Glomerular visceral epithelial cell (primary cell): ENCODE results near the gene AMPD3.

Source experiments
- DNase-seq: peaks from one replicate; pipeline ENCODE4 v3.0.0-alpha.2; 2016; ENCODE audit errors: extremely low spot score

AMPD3 gene

DNA sequence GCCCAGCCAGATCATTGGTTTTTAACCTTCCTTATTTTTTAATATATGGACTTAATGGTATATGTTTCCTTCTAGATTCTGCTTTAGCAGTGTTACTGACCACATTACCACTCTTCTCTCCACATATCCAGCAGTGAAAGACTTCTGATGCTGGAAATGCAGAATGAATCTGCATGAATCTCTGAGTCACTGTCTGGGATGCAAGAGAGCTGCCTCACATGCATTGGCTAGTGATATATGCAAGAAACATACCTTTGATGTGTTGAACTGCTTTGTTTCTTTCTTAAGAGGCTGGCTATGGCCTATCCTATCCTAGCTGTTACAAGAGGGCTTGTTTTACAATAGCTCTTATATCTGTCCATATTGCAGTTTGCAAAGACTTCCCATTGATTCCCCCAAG, 16.6 kb upstream of the AMPD3 start:
- no peak for DNase-seq

DNA sequence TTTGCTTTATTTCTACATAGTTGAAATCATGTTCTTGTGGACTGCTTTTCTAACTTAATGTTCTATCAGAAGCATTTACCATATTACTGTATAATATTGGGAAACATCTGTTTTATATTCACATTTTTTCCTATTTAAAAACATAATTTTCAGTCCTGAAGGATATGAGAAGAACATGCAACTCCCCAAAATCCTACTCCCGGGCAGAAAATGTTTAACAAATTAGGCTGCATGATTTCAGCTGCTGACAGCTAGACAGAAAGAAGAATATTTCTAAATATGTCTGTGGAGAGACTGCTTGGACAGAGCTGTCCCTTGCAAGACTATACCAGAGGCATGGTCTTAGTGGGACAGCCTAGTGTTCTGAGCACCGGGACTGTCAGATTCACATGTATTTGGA, 15.7 kb upstream of the AMPD3 start:
- no peak for DNase-seq

DNA sequence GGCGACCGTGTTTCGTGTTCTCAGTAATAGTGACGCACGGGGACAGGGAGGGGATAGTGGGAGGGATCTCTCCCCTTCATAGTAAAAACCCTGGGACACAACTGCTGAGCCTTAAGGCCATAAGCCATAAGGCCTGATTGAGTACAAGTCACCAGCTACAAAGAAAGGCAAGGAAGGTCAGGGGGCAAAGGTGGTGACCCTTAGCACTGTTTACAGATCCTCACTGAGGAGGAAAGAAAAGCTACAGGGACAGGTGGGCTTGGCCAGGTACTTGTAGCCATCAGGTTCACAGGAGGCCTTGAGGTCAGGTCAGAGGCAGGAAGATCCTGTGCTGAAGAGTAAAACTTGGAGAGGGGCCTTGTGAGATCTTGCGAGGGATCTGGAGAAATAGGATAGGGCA, 15.1 kb upstream of the AMPD3 start:
- no peak for DNase-seq

DNA sequence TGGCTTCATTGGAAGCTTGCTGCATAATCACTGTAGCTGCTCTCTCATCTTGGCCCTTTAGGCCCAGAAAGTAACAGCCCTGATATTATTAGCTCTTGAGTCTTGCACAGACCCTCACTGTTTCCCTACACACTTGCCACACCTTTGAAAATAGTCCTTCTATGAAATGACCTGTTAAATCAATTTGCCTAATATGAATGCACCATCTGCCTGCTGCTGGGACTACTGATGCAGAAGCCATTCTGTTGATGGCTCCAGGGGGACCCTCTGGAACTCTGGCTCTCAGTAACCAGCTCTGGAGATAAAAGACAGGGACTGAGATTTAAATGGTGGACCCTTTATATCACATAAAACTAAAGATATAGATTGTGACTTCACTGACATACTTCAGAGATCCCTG, 14.7 kb upstream of the AMPD3 start:
- no peak for DNase-seq

DNA sequence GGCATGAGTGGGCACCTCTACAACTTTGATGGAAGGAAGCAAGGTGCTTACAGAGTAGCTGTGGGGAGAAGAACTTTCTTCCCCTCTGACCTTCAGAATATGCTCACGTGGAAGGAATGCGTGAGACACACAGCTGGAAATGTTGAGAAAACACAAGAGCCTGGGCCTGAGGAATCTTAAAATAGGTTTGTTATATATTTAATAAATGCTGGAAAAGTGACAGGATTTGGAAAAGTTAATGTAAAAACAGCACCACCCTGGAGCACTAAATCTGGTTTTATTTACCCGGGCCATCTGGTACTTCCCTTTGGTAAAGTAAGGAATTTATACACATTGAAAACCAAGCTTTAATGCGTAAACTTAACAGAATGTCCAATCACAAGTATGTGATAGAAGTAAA, 14.0 kb upstream of the AMPD3 start:
- no peak for DNase-seq

DNA sequence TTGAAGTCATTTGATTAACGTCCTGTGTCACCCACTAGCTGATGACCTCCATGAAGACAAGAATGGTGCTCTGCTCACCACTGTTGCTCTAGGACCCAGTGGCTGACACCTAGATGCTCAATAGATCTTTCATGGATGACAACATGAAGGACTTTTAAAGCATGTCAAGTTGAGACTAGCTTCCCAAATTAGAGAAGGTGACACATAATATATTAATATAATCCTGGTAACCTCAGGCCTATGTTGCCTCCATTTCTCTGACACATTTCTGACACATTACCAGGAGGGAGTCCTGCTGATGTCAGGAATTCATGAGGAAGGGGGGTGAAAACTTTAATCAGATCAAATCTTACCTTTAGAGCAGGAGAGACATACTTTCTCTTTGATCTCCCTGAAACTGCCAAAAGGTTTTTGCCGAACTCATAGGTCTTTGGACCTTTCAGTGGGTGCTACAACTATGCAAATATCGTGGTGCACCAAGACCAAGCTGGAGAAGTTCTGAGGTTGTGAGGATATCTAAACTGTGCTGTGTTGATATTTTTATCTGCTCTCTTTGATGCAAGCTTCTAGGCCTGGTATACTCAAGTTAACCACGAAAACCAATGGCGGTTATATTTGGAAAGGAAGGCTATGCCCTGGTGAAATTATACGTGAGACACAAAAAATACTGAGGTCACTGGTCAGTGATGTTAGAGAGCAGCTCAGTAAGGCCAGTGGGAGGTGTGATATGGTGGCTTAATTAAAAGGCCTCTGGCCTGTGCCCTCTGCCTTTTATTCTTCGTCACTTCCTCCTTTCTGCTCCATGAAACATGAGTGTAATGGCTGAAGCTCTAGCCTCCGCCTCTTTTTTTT, 13.2 kb upstream of the AMPD3 start:
- peak; percentile 13 for DNase-seq

DNA sequence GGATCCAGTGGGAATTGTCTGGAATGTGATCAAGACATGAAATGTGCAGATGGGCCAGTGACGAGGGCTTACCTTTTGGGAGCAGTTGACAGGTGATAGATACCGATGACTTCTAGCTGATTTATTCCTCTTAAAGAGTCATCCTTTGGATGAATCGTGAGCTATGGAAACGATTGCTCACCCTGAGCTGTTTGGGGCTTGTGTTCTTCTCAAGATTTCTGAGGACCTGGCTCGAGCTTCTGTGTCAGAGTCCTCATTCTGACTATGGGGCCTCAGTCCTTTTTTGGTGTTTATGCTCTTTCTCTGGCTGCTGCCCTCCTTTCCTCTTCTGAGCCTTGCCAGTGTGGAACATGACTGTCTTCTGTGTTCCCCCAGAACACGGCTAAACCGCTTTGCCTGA, 11.9 kb upstream of the AMPD3 start:
- no peak for DNase-seq

DNA sequence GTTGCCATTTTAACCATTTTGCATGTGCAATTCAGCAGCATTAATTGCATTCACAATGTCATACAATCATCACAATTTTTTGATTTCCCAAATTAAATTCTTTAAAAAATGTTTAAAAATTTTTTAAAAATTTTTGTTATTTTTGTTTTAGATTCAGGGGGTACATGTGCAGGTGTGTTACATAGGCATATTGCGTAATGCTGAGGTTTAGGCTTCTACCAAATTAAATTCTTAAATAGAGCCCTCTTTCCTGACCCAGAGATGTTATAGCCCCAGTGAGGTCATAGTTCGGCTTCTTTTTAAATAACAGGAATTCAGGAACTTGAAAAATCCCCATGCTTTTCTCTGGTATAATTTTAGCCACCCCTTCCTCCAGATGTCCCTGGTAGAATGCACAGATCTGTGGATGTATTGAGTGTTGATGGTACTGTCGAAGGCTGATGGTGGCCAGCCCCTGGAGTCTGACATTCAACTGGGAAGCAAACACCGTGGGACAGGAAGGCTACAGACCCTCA, 11.3 kb upstream of the AMPD3 start:
- DNase-seq, result no peak

DNA sequence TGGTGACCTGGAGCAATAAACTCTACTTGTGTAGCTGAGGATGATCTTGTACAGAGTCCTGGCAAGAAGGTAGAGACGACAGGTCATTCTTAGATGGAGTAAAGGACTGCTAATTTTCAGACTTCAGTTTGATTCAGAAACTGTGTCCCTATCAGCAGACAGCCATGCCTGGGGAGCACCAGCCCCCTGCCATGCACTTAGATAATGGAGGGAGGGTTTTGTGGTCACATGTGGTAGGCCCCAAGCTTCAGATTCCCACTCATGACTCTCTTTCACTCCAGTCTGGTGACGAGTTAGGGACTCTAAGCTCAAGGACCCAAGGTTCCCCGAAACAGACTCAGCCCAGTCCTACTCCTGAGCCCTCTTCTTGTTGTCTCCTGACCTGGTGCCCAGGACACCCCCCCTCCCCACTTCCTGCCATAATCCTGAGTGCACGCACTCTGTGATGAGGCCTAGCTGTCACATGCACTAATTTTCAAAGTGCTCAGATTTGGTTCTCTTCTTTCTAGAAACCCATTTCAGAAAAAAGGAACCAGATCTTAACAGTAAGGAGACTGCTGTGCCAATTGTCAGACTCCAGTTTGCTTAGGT, 10.2 kb upstream of the AMPD3 start:
- no peak for DNase-seq

DNA sequence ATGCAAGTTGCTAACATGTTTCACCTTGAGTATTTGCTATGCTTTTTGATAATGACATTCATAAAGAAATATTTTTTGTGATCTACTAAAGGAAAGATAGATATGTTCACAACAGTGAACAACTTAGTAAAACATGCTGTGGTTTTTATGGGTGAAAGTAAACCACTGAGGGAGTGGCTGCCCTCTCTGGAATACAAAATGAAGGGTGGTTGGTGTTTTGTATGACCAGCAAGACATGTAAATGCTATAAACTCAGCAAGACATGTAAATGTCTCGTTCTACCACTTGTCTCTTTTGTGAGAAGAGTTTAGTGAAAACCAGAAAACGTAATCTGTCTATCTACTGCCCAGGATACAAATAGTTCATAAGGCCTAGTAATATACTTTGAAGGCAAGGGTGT, 7.6 kb upstream of the AMPD3 start:
- DNase-seq, result no peak

DNA sequence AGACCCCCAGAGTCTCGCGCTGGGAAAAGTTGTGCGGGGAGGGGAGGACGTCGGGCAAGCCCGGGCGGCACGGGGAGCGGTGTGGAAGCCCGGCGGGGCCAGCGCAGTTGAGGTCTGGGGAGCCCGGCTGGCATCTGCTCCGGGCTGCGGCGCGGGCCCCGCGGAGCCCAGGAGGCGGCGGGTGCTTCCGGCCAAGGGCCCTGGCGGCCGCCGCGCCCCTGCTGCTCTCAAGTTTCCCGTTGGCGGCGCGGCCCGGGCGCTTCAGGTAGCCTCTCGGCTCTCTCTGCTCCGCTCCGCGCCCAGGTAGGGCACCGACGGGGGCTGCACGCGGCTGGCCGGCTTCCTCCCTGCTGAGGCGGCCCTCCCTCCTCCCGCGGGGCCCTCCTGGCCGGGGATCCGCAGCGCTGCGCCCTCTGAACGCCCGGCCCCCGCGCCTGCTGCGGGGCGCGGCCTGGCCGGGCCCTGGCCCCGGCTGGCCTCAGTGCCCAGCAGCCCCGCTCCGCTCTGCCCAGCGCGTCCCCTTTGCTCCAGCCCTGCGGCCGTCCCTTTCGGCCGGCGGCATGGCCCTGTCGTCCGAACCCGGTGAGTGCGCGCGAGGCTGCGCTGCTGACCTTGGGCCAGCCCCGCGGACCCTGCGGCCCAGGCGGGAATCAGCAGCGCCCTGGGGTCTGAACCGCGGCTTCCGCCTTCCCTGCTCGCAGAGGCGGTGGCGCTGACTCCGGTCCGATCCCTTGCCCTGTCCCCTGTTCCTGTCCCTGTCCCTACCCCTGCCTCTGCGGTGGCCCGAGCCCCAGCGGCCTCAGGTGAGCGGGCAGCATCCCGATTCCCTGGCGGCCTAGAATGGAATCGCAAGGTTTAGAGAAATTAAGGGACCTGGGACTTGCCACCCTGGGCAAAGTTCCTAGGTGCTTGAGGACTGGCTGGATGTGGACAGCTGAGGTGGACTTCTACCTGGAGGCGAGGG, 4.3 kb upstream of the AMPD3 start:
- peak; percentile 3 for DNase-seq

DNA sequence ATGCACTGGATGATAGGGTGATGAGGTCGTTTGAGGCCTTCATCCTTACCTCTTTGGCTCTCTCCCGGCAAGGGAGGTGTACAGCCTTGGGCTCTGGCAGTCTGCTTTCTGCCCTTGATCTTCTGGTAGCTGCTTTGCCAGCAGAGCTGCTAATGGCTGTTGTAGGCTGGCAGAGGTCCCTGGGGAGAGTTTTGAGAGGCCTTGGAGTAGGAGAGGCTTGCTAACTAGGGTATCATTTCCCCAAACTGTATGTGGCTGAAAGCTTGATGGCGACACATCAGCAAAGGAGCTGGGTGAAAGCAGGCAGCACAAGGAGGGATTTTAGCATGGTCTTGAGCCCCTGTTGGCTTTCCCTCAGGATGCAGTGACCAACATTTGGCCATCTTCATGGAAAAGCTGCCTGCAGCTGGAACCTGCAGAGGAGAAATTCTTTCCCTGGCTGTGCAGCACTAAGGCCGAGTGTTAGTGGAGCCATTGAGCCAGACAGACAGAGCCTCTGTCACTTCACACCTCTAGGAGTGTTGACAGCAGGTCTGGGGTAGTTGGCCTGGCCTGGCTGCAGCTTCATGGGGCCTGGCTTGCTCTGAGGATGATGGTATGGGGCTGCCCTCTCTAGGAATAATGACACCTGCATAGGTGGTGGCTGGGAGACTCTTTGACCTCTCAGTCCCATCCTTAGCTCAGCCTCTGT, 3.5 kb upstream of the AMPD3 start:
- DNase-seq, result no peak

DNA sequence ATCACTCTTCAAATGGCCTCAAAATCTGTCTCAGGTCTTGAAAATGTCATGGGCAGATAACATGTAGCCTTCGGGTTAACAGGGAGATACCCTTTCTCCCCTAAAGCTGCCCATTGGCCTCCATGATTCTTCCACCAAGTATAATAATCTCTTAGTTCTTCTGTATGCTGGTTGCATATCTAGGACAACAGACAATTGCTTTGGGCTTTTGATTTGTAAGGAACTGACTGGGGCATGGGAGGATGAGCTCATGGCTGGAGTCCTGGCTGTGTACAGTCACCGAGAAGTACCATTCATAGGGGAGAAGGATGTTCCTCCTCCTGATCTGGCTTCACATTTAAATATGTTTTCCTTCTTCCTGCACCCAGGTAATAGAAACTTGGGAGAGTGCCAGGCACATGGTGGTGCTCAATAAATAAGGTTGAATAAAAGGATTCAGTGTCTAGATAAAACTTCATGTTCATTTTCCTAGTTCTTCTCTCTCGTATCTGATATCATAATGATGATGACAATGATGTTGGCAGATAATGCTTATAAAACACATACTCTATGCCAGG, 2.8 kb upstream of the AMPD3 start:
- no peak for DNase-seq

DNA sequence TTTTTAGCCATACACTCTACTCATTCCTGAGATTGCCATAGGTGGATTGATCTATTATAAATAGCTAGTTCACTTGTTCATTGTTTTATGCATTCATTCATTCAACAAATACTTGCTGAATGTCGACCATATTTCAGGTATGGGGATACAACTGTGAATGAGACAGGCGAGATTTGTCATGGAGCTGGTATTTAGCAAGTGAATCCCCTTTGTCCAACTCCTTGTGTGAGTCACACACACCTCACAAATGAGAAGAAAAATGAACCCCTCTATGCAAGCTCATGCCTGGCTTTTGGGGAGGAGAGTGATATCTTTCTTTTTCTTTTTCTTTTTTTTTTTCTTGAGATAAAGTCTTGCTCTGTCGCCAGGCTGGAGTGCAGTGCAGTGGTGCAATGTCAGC, 1.8 kb upstream of the AMPD3 start:
- DNase-seq, result no peak

DNA sequence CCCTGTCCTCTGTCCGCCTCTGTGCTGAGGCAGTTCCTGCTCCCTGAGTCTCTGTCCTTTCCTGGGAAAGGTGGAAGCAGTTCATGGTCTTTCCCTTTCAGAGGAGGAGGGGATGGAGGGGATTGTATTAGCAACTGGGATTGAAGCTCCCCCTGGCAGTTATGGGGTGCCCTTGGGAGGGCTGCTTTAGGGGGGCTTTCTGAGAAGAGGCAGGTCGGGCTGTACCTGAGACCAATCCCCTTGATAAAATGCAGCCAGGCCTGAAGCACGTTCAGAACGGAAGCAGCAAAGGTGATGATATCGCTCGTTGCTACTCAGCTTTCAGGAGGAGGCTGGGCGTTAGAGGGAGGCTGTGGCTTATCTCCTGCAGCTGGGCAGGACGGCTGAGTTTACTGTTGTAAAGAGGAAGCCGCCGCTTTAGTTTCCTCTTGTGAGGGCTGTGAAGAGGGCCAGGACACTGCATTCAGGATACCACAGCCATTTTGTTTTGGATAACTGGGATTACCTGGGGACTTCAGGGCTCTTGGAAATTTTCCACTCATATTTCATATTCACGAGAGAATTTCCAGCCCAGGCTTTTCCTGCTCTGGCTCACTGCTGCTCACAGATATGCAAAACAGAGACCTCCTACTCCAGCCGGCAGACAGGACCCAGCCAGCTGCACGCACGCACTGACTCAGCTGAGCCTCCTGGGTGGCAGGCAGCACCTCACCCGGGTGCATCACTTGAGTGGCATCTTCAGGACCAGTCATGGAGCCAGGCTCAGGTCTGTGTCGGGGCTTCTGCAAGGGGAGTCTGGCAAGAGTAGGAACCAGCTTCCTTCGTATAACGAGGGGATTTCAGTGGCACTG, 798 bp downstream of the AMPD3 start:
- peak; percentile 82 for DNase-seq

DNA sequence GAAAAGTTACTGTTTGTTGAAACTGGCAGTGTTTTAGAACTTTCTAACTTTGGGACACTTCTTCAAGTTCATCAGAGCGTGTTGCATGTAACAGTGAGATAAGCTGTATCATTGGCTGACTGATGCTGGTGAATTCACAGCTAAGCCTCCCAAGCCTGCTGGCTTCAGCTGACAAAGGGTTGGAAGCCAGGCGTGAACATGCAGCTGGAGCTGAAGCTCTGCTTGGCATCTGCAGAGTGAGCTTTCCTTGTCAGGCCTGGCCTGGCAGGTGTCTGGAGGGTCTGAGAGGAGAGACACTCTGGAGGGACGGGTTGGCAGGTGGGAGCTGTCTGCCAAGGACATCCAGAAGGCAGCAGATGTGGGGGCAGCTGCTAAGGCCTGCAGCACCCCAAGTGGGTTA, 1.5 kb downstream of the AMPD3 start:
- DNase-seq, result no peak

DNA sequence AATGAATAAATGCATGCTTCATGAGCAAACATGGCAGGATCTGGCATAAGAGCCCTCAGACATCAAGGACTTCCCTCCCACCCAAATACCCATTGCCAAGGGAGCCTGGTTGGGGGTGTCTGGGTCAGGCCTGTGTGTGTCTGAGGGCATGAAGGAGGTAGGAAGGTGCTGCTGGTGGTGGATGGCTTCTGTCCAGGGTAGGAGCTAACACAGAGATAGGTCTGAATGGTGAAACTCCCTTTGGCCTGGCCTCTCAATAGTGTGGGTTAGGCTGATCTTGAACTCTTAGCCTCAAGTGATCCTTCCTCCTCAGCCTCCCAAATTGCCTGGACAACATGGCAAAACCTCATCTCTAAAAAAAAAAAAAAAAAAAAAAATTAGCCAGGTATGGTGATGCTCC, 2.8 kb downstream of the AMPD3 start:
- no peak for DNase-seq

DNA sequence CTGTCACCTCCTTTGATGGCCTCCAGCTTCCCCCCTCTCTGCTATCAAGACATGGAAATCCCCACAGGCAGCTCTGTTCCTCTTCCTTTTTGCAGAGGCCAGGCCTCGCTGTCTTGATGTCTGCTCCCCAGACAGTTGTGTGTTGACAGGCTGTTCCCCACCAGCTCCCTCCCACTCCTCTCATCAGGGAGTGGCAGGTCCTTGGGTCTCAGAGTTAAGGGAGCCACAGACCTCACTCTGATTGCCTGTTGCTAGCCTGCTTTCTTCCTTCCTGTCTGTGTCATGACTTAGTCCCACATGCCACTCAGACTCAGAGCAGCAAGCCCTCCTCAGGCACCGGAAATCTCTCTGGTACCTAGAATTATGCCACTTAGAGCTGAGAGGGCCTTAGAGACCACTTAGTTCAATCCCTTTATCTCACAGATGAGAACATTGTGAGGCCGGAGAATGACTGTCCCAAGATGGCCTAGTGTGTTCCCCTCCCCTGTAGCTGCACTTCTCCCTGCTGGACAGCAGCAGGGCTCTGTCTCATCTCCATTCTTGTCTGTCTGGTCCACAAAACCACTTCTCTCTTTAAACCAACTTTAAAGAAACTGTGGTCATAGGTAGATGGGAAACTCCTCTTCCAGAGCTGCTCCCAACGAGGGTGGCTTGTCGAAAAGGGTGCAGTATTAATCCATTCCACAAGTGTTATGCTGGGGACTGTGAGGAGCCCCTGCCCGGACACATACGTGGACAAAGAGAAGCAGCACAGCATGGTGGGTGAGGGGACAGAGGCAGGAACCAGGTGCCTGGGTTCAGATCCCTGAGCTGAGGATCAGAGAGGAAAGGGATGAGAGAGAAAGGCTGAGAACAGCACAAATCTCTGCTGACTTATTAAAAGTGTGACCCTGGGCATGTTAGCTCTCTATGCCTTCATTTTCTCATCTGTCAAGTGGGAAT, 4.2 kb downstream of the AMPD3 start:
- DNase-seq, result no peak

DNA sequence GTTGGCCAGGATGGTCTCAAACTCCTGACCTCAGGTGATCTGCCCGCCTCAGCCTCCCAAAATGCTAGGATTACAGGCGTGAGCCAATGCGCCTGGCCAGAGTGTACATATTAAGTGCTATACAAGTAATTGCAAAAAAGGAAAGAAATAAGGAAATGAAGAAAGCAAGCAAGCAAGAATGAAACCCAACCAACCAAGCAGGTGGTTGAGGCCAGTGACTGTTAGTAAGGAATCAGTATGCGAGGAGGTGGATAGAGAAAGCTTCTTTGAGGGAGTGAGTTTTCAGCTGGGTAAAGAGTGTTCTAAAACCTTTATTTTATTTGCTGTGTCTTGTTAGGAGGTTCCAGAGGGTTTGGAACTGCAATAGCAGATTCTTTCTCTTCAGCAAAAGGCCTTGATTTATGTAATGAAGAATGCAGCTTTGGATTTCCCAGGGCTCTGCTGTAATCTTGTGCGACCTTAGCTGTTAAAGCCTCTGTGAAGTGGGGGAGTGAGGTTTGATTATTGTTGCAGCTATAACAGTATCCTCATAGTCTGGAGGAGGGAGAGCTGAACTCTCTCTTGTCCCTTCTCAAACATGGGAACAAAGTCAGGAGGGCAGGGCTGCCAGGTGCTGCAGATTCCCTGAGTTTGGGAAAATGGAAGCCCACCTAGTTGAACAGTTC, 5.7 kb downstream of the AMPD3 start:
- DNase-seq, result no peak
